IMR-90 (cell line): ENCODE measurements around the gene RBM25. TPM values are rescaled to one million over a fixed set of nuclear protein-coding genes. Genes with fewer than 3 reads are reported as not detected.

Source experiments
- ATAC-seq: fragments of 200-7000 bp; cut with Tn5 transposase; 2 replicates; pipeline ENCODE4 v1.9.1; 2020; ENCODE audit warnings: low read depth, mild to moderate bottlenecking, moderate library complexity
- BruUV-seq: library from RNA; stranded (reverse); fragments of 400-500 nt; replicated peaks from 2 replicates; lab custom pipeline; 2021; lab: Mats Ljungman, UMichigan
- CTCF ChIA-PET: fragments of 300-600 bp; formaldehyde crosslinking; extraction: SDS; loops from one replicate; lab custom pipeline; 2021; ENCODE audit warnings: antibody characterized with exemption; lab: Yijun Ruan, JAX
- POLR2A ChIA-PET: fragments of 300-600 bp; sonication (Branson Sonifier 250); formaldehyde crosslinking; loops from one replicate; lab custom pipeline; 2022; ENCODE audit warnings: antibody characterized with exemption; ENCODE audit not compliant: unreplicated experiment; lab: Charles Lee
- DNase-seq: peaks from one replicate; pipeline ENCODE4 v3.0.0; 2013
- H2AFZ ChIP-seq: replicated peaks from 2 replicates; pipeline ENCODE3; 2013; ENCODE audit warnings: low read length, mild to moderate bottlenecking; ENCODE audit not compliant: poor library complexity
- H2AK5ac ChIP-seq: 2 replicates; pipeline ENCODE4 v1.6.1; 2013; ENCODE audit warnings: low read depth, low read length, inconsistent platforms
- H2AK9ac ChIP-seq: replicated peaks from 2 replicates; pipeline ENCODE3; 2013; ENCODE audit warnings: mild to moderate bottlenecking, low read depth, low read length, moderate library complexity; ENCODE audit not compliant: poor library complexity
- H2BK120ac ChIP-seq: 2 replicates; pipeline ENCODE4 v1.6.1; 2013; ENCODE audit warnings: low read depth, low read length, inconsistent platforms
- H2BK15ac ChIP-seq: 3 replicates; pipeline ENCODE4 v1.6.1; 2013; ENCODE audit warnings: low read depth, low read length, inconsistent platforms
- H2BK20ac ChIP-seq: 2 replicates; pipeline ENCODE4 v1.6.1; 2013; ENCODE audit warnings: low read depth, mild to moderate bottlenecking, inconsistent platforms, low read length, moderate library complexity
- H2BK5ac ChIP-seq: 2 replicates; pipeline ENCODE4 v1.6.1; 2013; ENCODE audit warnings: mild to moderate bottlenecking, low read depth, low read length, inconsistent platforms; ENCODE audit not compliant: poor library complexity, severe bottlenecking
- H3K14ac ChIP-seq: replicated peaks from 2 replicates; pipeline ENCODE4 v1.6.1; 2013; ENCODE audit warnings: low read depth, low read length, inconsistent platforms
- H3K18ac ChIP-seq: 2 replicates; pipeline ENCODE4 v1.6.1; 2013; ENCODE audit warnings: low read depth, low read length, control low read depth
- H3K23ac ChIP-seq: 2 replicates; pipeline ENCODE4 v1.6.1; 2013; ENCODE audit warnings: low read depth, low read length, inconsistent platforms
- H3K27ac ChIP-seq: 2 replicates; pipeline ENCODE4 v1.5.1; 2013; ENCODE audit warnings: mild to moderate bottlenecking, control low read depth, low read length; ENCODE audit not compliant: insufficient read depth
- H3K27me3 ChIP-seq: 2 replicates; pipeline ENCODE4 v1.6.1; 2013; ENCODE audit warnings: low read length; ENCODE audit not compliant: control insufficient read depth, insufficient read depth
- H3K36me3 ChIP-seq: 2 replicates; pipeline ENCODE4 v1.6.1; 2013; ENCODE audit warnings: low read length, mixed read lengths; ENCODE audit not compliant: control insufficient read depth, insufficient read depth
- H3K4ac ChIP-seq: 2 replicates; pipeline ENCODE4 v1.6.1; 2013; ENCODE audit warnings: low read depth, low read length, inconsistent platforms
- H3K4me1 ChIP-seq: 2 replicates; pipeline ENCODE4 v1.6.1; 2013; ENCODE audit warnings: low read length, mixed read lengths; ENCODE audit not compliant: control insufficient read depth, insufficient read depth
- H3K4me2 ChIP-seq: 2 replicates; pipeline ENCODE4 v1.6.1; 2013; ENCODE audit warnings: low read depth, mild to moderate bottlenecking, control low read depth, low read length, moderate library complexity
- H3K4me3 ChIP-seq: 2 replicates; pipeline ENCODE4 v1.5.1; 2013; ENCODE audit warnings: low read depth, mild to moderate bottlenecking, control low read depth, low read length, moderate library complexity; ENCODE audit not compliant: insufficient read depth
- H3K56ac ChIP-seq: 2 replicates; pipeline ENCODE4 v1.6.1; 2013; ENCODE audit warnings: low read length, inconsistent platforms; ENCODE audit not compliant: insufficient read depth; ENCODE audit errors: extremely low read depth
- H3K79me1 ChIP-seq, 2 experiments: 2 replicates each; pipeline ENCODE4 v1.6.1; 2013; ENCODE audit warnings: low read length in 2 of 2, inconsistent platforms in 1 of 2, low read depth in 1 of 2
- H3K9ac ChIP-seq: 2 replicates; pipeline ENCODE4 v1.6.1; 2013; ENCODE audit warnings: low read depth, low read length, control low read depth
- H3K9me1 ChIP-seq: 2 replicates; pipeline ENCODE4 v1.6.1; 2013; ENCODE audit warnings: low read length, inconsistent platforms; ENCODE audit not compliant: insufficient read depth
- H3K9me3 ChIP-seq: 2 replicates; pipeline ENCODE4 v1.6.1; 2013; ENCODE audit warnings: low read length; ENCODE audit not compliant: control insufficient read depth, insufficient read depth
- H4K20me1 ChIP-seq: 2 replicates; pipeline ENCODE4 v1.6.1; 2013; ENCODE audit warnings: low read length, inconsistent platforms; ENCODE audit not compliant: insufficient read depth
- H4K5ac ChIP-seq: 2 replicates; pipeline ENCODE4 v1.6.1; 2013; ENCODE audit warnings: mild to moderate bottlenecking, low read depth, low read length, control low read depth
- H4K8ac ChIP-seq, 2 experiments: 2 replicates each; pipeline ENCODE4 v1.6.1; 2013; ENCODE audit warnings: low read depth in 2 of 2, low read length in 2 of 2, control low read depth in 1 of 2, inconsistent platforms in 1 of 2
- H4K91ac ChIP-seq: 2 replicates; pipeline ENCODE4 v1.6.1; 2013; ENCODE audit warnings: low read depth, low read length, inconsistent platforms; ENCODE audit not compliant: insufficient read depth
- BHLHE40 ChIP-seq: fragments of 150-350 bp; IDR thresholded peaks from 2 replicates; pipeline ENCODE4 v1.6.1; 2016; ENCODE audit warnings: mild to moderate bottlenecking, low read depth, low read length
- CEBPB ChIP-seq: IDR thresholded peaks from 2 replicates; pipeline ENCODE4 v1.6.1; 2012; ENCODE audit warnings: low read depth, low read length, improper control_type of control experiment
- CHD1 ChIP-seq: IDR thresholded peaks from 2 replicates; pipeline ENCODE4 v1.6.1; 2012; ENCODE audit warnings: low read depth, low read length, improper control_type of control experiment
- CTCF ChIP-seq: conservative IDR thresholded peaks from 2 replicates; pipeline ENCODE4 v1.5.1; 2012; ENCODE audit warnings: mild to moderate bottlenecking, low read depth, low read length, improper control_type of control experiment
- FOS ChIP-seq: fragments of 150-350 bp; IDR thresholded peaks from 2 replicates; pipeline ENCODE4 v1.6.1; 2016; ENCODE audit warnings: low read depth, low read length
- MAZ ChIP-seq: IDR thresholded peaks from 2 replicates; pipeline ENCODE4 v1.6.1; 2012; ENCODE audit warnings: low read depth, mild to moderate bottlenecking, low read length, improper control_type of control experiment, moderate library complexity, borderline replicate concordance
- MXI1 ChIP-seq: IDR thresholded peaks from 2 replicates; pipeline ENCODE4 v1.6.1; 2012; ENCODE audit warnings: low read depth, mild to moderate bottlenecking, low read length, moderate library complexity, borderline replicate concordance
- NFE2L2 ChIP-seq: fragments of 150-350 bp; IDR thresholded peaks from 2 replicates; pipeline ENCODE4 v1.6.1; 2016; ENCODE audit warnings: low read depth, mild to moderate bottlenecking, low read length
- POLR2A ChIP-seq: IDR thresholded peaks from 2 replicates; pipeline ENCODE4 v1.6.1; 2012; ENCODE audit warnings: mild to moderate bottlenecking, low read depth, low read length
- RAD21 ChIP-seq: IDR thresholded peaks from 2 replicates; pipeline ENCODE4 v1.6.1; 2012; ENCODE audit warnings: low read length, improper control_type of control experiment
- RCOR1 ChIP-seq: IDR thresholded peaks from 2 replicates; pipeline ENCODE4 v1.6.1; 2012; ENCODE audit warnings: mild to moderate bottlenecking, low read length, improper control_type of control experiment; ENCODE audit not compliant: insufficient replicate concordance
- RFX5 ChIP-seq: IDR thresholded peaks from 2 replicates; pipeline ENCODE4 v1.8.0; 2012; ENCODE audit warnings: low read depth, mild to moderate bottlenecking, low read length, moderate library complexity
- SMC3 ChIP-seq: fragments of 150-350 bp; IDR thresholded peaks from 2 replicates; pipeline ENCODE4 v1.6.1; 2016; ENCODE audit warnings: low read depth, mild to moderate bottlenecking, antibody characterized with exemption, low read length, moderate library complexity
- USF2 ChIP-seq: fragments of 150-350 bp; IDR thresholded peaks from 2 replicates; pipeline ENCODE4 v1.6.1; 2017; ENCODE audit warnings: mild to moderate bottlenecking, antibody characterized with exemption, low read length, low read depth
- WGBS, 2 experiments: methylation state at CpG; one replicate each; pipeline versions ENCODE4 v1.1.5 to v1.1.7; 2013; ENCODE audit warnings: missing lambda C conversion rate in 2 of 2; ENCODE audit not compliant: insufficient read length in 1 of 2; ENCODE audit errors: extremely low coverage in 2 of 2; 5-methylcytosine and 5-hydroxymethylcytosine counted together
- dilution Hi-C: fragments of 300-500 bp; cut with HindIII; formaldehyde crosslinking; loops from one replicate; pipeline ENCODE4 v1.14.3; 2018; ENCODE audit warnings: low sequenced_read_pairs; ENCODE audit not compliant: unreplicated experiment
- in situ Hi-C: fragments of 300-500 bp; cut with MboI; formaldehyde crosslinking; loops from 3 replicates; pipeline ENCODE4 v1.14.3; 2019; ENCODE audit warnings: low sequenced_read_pairs, inconsistent platforms, mixed read lengths
- intact Hi-C: fragments of 100-400 bp; cut with micrococcal nuclease; formaldehyde crosslinking; loops from 2 replicates; pipeline ENCODE4 v1.10.0; 2022
- polyA plus RNA-seq, 3 experiments: library from polyadenylated mRNA; depleted of rRNA; stranded (reverse); fragments of >200 nt; gene quantifications; 2 replicates each; pipeline ENCODE4 v1.2.3, GENCODE V29; 2012; ENCODE audit warnings: low replicate concordance in 1 of 3
- total RNA-seq: library from RNA; depleted of rRNA; stranded (reverse); fragments of >200 nt; gene quantifications from 2 replicates; pipeline ENCODE4 v1.2.3, GENCODE V29; 2012

Gene RBM25
- total and polyA plus RNA-seq, 2 of the 4 experiments (the other 2 are of a cell fraction) = 32.3 to 32.9 TPM

DNA sequence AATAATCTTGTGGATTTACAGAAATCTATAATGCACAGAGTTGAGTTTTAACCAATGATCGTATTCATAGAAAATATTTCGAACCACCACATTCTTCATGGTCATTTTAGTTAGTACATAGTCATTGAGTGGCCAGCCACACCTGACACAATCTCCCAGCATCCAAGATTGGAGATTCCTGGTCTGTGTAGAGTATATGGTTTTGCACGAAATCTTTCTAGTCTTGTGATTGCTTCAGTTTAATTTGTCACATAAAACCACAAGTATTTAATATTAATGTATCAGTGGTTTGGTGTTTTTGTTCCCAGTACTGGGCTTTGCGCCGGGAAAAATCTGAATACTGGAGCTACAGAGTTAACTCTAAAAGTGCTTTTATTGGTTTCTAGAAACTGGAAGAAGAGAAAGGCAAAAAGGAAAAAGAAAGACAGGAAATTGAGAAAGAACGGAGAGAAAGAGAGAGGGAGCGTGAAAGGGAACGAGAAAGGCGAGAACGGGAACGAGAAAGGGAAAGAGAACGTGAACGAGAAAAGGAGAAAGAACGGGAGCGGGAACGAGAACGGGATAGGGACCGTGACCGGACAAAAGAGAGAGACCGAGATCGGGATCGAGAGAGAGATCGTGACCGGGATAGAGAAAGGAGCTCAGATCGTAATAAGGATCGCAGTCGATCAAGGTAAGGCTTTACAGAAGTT, 44.6 kb downstream of the RBM25 start:
- no peaks in the 10 kb centered on the region for H3K4me1 ChIP-seq
- no peak overlapping the region for H3K4me3 ChIP-seq
- no peak for ATAC-seq
- no peaks in the 10 kb centered on the region for H3K27me3 ChIP-seq
- H2AK5ac ChIP-seq = no peak overlapping the region
- no peak overlapping the region for H2BK20ac ChIP-seq
- no peaks in the 10 kb centered on the region for H3K9me1 ChIP-seq
- POLR2A ChIA-PET = no interaction called here
- H2AFZ ChIP-seq = no peak overlapping the region
- H3K14ac ChIP-seq = no peak overlapping the region
- 98 to 100% methylated on average over 14 to 21 of the region's 27 CpGs for WGBS, 2 experiments
- H3K23ac ChIP-seq = no peak overlapping the region
- no peak overlapping the region for H2AK9ac ChIP-seq
- no peak overlapping the region for H3K56ac ChIP-seq
- DNase-seq = no peak
- BruUV-seq = no TSS peak
- H4K20me1 ChIP-seq = 0 out of 2 replicates have a peak, but pooled peaks cover 4% of the 10 kb centered on the region
- no peak overlapping the region for H3K18ac ChIP-seq
- dilution Hi-C loops (no loop called here), in situ Hi-C loops (no loop called here), intact Hi-C loops (no loop called here)
- no peak overlapping the region for H3K9ac ChIP-seq
- no peak overlapping the region for H4K91ac ChIP-seq
- TF ChIP-seq CTCF = no peak
- TF ChIP-seq CEBPB = no peak
- no peak for TF ChIP-seq BHLHE40
- no peak for TF ChIP-seq RFX5
- no peak for TF ChIP-seq RCOR1
- no peak for TF ChIP-seq RAD21
- no peak for TF ChIP-seq SMC3
- TF ChIP-seq FOS = no peak
- no peak for TF ChIP-seq MXI1
- TF ChIP-seq NFE2L2 = no peak
- no peak for TF ChIP-seq USF2
- TF ChIP-seq POLR2A = no peak
- TF ChIP-seq CHD1 = no peak
- TF ChIP-seq MAZ = no peak
- no peak overlapping the region for H2BK120ac ChIP-seq
- no peaks in the 10 kb centered on the region for H3K9me3 ChIP-seq
- peaks cover 45% of the 10 kb centered on the region for H3K36me3 ChIP-seq
- no peak overlapping the region for H3K4me2 ChIP-seq
- H3K79me1 ChIP-seq = peaks cover 27 to 40% of the 10 kb centered on the region in 2 experiments
- H2BK5ac ChIP-seq = no peak overlapping the region
- no peak overlapping the region for H4K8ac ChIP-seq
- no peak overlapping the region for H3K27ac ChIP-seq
- CTCF ChIA-PET = interaction anchor here (1.1 kb wide), 1 partner anchor 13 kb away, joined by 3 read pairs; no protein-coding TSS in a partner anchor
- no peak overlapping the region for H2BK15ac ChIP-seq
- no peak overlapping the region for H4K5ac ChIP-seq
- H3K4ac ChIP-seq = no peak overlapping the region
